Kidney (tissue), 14 donors: ENCODE results near the gene TMEM156. TPM values are rescaled to one million over a fixed set of nuclear protein-coding genes. Genes with fewer than 3 reads are reported as not detected.

Experiments
- DNase-seq, 5 donors: peaks; one replicate each; pipeline ENCODE4 v3.0.0-alpha.2; 2013 to 2020
- FAIRE-seq: peaks from 2 replicates; lab custom pipeline; 2012; peaks lifted over from hg19 to GRCh38; lab: Jason Lieb, UNC
- H3K27ac ChIP-seq, 2 donors: one replicate each; pipeline ENCODE4 v1.7.0; 2013; ENCODE audit warnings: low read depth in 2 of 2, low read length in 2 of 2, inconsistent platforms in 1 of 2
- H3K27me3 ChIP-seq: one replicate; pipeline ENCODE4 v1.7.1; 2013; ENCODE audit warnings: low read length, inconsistent platforms; ENCODE audit not compliant: control insufficient read depth, insufficient read depth
- H3K36me3 ChIP-seq, 3 donors: one replicate each; pipeline versions ENCODE4 v1.7.0 to v1.7.1; 2013; ENCODE audit warnings: low read length in 3 of 3, control low read depth in 1 of 3, inconsistent platforms in 1 of 3; ENCODE audit not compliant: insufficient read depth in 3 of 3, control insufficient read depth in 2 of 3
- H3K4me1 ChIP-seq, 3 donors: one replicate each; pipeline versions ENCODE4 v1.7.0 to v1.7.1; 2013; ENCODE audit warnings: low read length in 3 of 3, inconsistent platforms in 1 of 3, low read depth in 1 of 3; ENCODE audit not compliant: control insufficient read depth in 2 of 3, insufficient read depth in 2 of 3
- H3K4me3 ChIP-seq, 3 donors: one replicate each; pipeline versions ENCODE4 v1.7.0 to v1.8.1; 2013; ENCODE audit warnings: low read length in 3 of 3, control low read depth in 1 of 3, inconsistent platforms in 1 of 3
- H3K9ac ChIP-seq, 3 donors: one replicate each; pipeline versions ENCODE4 v1.7.0 to v1.7.1; 2013; ENCODE audit warnings: low read length in 3 of 3, control low read depth in 1 of 3, inconsistent platforms in 1 of 3
- H3K9me3 ChIP-seq, 3 donors: one replicate each; pipeline versions ENCODE4 v1.7.0 to v1.7.1; 2013; ENCODE audit warnings: low read length in 3 of 3, control low read depth in 1 of 3, inconsistent platforms in 1 of 3; ENCODE audit not compliant: control insufficient read depth in 2 of 3, insufficient read depth in 1 of 3
- CTCF ChIP-seq: IDR thresholded peaks from 3 replicates; pipeline ENCODE4 v1.5.1; 2012; ENCODE audit warnings: mild to moderate bottlenecking, moderate library complexity, borderline replicate concordance; ENCODE audit not compliant: insufficient read depth; ENCODE audit errors: extremely low read depth
- intact Hi-C: fragments of 100-400 bp; cut with DNase I; formaldehyde crosslinking; loops from one replicate; pipeline ENCODE4 v1.11.1; 2022
- polyA plus RNA-seq: library from polyadenylated mRNA; stranded (reverse); fragments of 350-450 nt; fragmentation: Illumina TruSeq; extraction: RNeasy Lipid Tissue Mini Kit (QIAGEN cat#74804); gene quantifications from one replicate; pipeline ENCODE4 v1.2.3, GENCODE V29; 2014; ENCODE audit warnings: low read depth, low replicate concordance; ENCODE audit not compliant: insufficient read depth
- total RNA-seq: library from RNA; stranded (reverse); fragmentation: NEBNext Ultra II Directional; extraction: Animal tissue kit (Norgen Biotek cat#: 25700); gene quantifications from one replicate; pipeline ENCODE4 v1.2.1, GENCODE V29; 2021
- donor health status: control.
- donor health status: control.
- donor health status: control.
- donor health status: control.
- donor health status: control.
- donor health status: DM: yes; HTN: yes; CAD: no.
- donor health status: Normal renal cell carcinoma (clear cell type).

TMEM156 gene
- total and polyA plus RNA-seq, 2 donors from 2014 or later = 1.8 to 3.5 TPM

GRCh38 chr4:38957893-38958292, 74.3 kb downstream of the TMEM156 start:
- FAIRE-seq = no peak
- no peaks in the 10 kb centered on the region for H3K4me1 ChIP-seq
- H3K9ac ChIP-seq = no peak overlapping the region
- DNase-seq = no peak
- H3K27me3 ChIP-seq = no peaks in the 10 kb centered on the region
- H3K27ac ChIP-seq = no peak overlapping the region
- H3K4me3 ChIP-seq = no peak overlapping the region
- intact Hi-C loops = no loop called here
- no peaks in the 10 kb centered on the region for H3K9me3 ChIP-seq
- H3K36me3 ChIP-seq = no peaks in the 10 kb centered on the region
- no peak for TF ChIP-seq CTCF

GRCh38 chr4:38957261-38957815, 74.9 kb downstream of the TMEM156 start:
- no peaks in the 10 kb centered on the region for H3K4me1 ChIP-seq
- H3K9ac ChIP-seq = no peak overlapping the region

GRCh38 chr4:38955957-38956356, 76.3 kb downstream of the TMEM156 start:
- Histone ChIP-seq H3K27ac (no peak overlapping the region), H3K27me3 (no peaks in the 10 kb centered on the region), H3K9ac (no peak overlapping the region), H3K4me3 (no peak overlapping the region), H3K4me1 (no peaks in the 10 kb centered on the region), H3K36me3 (no peaks in the 10 kb centered on the region), H3K9me3 (no peaks in the 10 kb centered on the region)
- DNase-seq (peak in 1 of 5 donors; percentile 10), FAIRE-seq (no peak)
- intact Hi-C loops = no loop called here
- no peak for TF ChIP-seq CTCF

More at GRCh38 chr4:38957261-38957815, 74.9 kb downstream of the TMEM156 start:
- Histone ChIP-seq H3K27ac (no peak overlapping the region), H3K9me3 (no peaks in the 10 kb centered on the region), H3K27me3 (no peaks in the 10 kb centered on the region), H3K36me3 (no peaks in the 10 kb centered on the region), H3K4me3 (no peak overlapping the region)
- DNase-seq = no peak
- intact Hi-C loops = no loop called here
- no peak for FAIRE-seq
- no peak for TF ChIP-seq CTCF

GRCh38 chr4:38954727-38955126, 77.5 kb downstream of the TMEM156 start:
- H3K4me3 ChIP-seq = no peak overlapping the region
- no peak for TF ChIP-seq CTCF
- H3K27me3 ChIP-seq = no peaks in the 10 kb centered on the region
- no peaks in the 10 kb centered on the region for H3K4me1 ChIP-seq
- DNase-seq = no peak
- no peaks in the 10 kb centered on the region for H3K9me3 ChIP-seq
- FAIRE-seq = no peak
- no peaks in the 10 kb centered on the region for H3K36me3 ChIP-seq
- no peak overlapping the region for H3K27ac ChIP-seq
- H3K9ac ChIP-seq = no peak overlapping the region
- intact Hi-C loops = no loop called here
